ENCODE measurements around the gene U2AF2.

DNA sequence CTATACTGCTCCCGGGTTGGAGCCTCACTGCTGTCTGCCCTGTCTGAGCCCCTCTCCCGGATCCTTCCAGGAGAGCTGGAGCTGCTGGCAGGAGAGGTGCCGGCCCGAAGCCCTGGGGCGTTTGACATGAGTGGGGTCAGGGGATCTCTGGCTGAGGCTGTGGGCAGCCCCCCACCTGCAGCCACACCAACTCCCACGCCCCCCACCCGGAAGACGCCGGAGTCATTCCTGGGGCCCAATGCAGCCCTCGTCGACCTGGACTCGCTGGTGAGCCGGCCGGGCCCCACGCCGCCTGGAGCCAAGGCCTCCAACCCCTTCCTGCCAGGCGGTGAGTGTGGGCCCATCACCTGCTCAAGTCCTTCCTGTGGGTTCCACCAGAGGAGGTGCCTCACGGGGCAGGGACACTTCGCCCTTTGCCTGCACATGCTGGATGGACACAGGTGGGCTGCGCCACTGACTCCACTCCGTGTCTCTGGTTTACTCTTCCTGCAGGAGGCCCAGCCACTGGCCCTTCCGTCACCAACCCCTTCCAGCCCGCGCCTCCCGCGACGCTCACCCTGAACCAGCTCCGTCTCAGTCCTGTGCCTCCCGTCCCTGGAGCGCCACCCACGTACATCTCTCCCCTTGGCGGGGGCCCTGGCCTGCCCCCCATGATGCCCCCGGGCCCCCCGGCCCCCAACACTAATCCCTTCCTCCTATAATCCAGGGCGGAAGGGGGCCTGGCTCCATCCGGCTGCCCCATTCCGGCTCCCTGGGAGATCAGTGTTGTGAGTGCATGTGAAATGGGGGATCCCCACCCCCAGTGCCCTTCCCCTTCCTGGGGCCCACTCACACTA lies 40.0 kb downstream of the U2AF2 start:
- TF ChIP-seq, protein P1, sequence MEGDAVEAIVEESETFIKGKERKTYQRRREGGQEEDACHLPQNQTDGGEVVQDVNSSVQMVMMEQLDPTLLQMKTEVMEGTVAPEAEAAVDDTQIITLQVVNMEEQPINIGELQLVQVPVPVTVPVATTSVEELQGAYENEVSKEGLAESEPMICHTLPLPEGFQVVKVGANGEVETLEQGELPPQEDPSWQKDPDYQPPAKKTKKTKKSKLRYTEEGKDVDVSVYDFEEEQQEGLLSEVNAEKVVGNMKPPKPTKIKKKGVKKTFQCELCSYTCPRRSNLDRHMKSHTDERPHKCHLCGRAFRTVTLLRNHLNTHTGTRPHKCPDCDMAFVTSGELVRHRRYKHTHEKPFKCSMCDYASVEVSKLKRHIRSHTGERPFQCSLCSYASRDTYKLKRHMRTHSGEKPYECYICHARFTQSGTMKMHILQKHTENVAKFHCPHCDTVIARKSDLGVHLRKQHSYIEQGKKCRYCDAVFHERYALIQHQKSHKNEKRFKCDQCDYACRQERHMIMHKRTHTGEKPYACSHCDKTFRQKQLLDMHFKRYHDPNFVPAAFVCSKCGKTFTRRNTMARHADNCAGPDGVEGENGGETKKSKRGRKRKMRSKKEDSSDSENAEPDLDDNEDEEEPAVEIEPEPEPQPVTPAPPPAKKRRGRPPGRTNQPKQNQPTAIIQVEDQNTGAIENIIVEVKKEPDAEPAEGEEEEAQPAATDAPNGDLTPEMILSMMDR (conservative IDR thresholded peaks at IDR 0.05 in 1 of 2, IDR thresholded peaks at IDR 0.05 in 1 of 2; ENCODE audit: extremely low read depth in 1 of 2, insufficient read depth in 1 of 2, low read depth in 1 of 2, low read length in 2 of 2), result no peak
- TF ChIP-seq EZH2 (IDR thresholded peaks at IDR 0.05; ENCODE audit: borderline replicate concordance, low read length), result no peak
